ENCODE measurements around the gene SND1. TPM values are rescaled to one million over a fixed set of nuclear protein-coding genes. Genes with fewer than 3 reads are reported as not detected.

SND1 gene
- total and polyA plus RNA-seq, 2 of the 4 experiments (the other 2 are of a cell fraction) = 154 to 294 TPM

DNA sequence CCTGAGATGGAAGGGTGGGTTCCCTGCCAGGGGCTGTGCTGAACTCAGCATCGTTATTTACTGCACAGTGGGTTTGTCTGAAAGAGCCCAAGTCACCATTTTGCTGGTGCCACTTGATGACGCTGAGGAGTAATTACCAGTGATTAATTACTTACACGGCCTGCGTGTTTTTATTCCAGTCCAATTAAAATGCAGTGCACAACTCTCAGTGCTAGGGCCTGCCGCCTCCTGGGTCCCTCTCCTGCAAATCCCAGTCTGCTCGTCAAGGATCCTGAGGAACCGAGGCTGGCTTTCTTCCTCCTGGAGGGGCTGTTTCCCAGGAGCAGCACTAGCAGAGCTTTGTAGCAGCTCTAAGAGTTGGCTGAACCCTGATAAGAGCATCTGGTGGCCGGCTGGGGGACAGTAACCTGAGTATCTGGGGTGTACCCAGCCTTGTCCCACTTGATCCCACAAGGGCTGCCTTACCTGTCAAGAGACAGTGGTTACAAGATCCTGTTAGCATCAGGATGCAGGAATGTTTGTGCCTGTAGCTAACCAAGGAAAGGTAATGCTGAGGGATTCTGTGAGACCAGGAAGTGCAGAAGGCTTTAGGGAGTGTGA lies 424.3 kb downstream of the SND1 start:
- peak overlapping the region; percentile 7 for H2AK9ac ChIP-seq (replicated peaks; ENCODE audit: low read depth, low read length, poor library complexity)
- POLR2A ChIA-PET (ENCODE audit: unreplicated experiment) = no interaction called here

More for the DNA sequence above, 424.3 kb downstream of the SND1 start:
- peaks cover 18% of the 10 kb centered on the region for H4K20me1 ChIP-seq (ENCODE audit: insufficient read depth, low read length)
- H2BK15ac ChIP-seq (ENCODE audit: low read depth, low read length) = no peak overlapping the region
- no peak overlapping the region for H3K4me2 ChIP-seq (ENCODE audit: low read depth, low read length)
- peaks cover 2% of the 10 kb centered on the region; the same call in 1 of the 2 replicates for H3K4me1 ChIP-seq (ENCODE audit: control insufficient read depth, insufficient read depth, low read length)
- H3K79me1 ChIP-seq (ENCODE audit: low read depth in 1 of 2, low read length in 2 of 2) = peaks cover 0 to 27% of the 10 kb centered on the region in 2 experiments; a peak in 2 of 4 replicates
- no peak overlapping the region for H2BK20ac ChIP-seq (ENCODE audit: low read depth, low read length)
- no TSS peak for BruUV-seq (replicated peaks)
- H3K36me3 ChIP-seq (ENCODE audit: control insufficient read depth, insufficient read depth, low read length) = peaks cover 45% of the 10 kb centered on the region
- WGBS, 2 experiments (ENCODE audit: extremely low coverage in 2 of 2, insufficient read length in 1 of 2) = 85% methylated on average over 8 of the region's 8 CpGs; no CpG with 5 or more reads in 1 of the 2 experiments
- H2BK120ac ChIP-seq (ENCODE audit: low read depth, low read length) = no peak overlapping the region
- H3K9me3 ChIP-seq (ENCODE audit: control insufficient read depth, insufficient read depth, low read length) = no peaks in the 10 kb centered on the region
- no peak overlapping the region for H4K5ac ChIP-seq (ENCODE audit: low read depth, low read length)
- no peak overlapping the region for H3K4me3 ChIP-seq (ENCODE audit: insufficient read depth, low read depth, low read length)
- no peak overlapping the region for H3K9ac ChIP-seq (ENCODE audit: low read depth, low read length)
- H2AK5ac ChIP-seq (ENCODE audit: low read depth, low read length) = no peak overlapping the region
- DNase-seq (no peak), ATAC-seq (ENCODE audit: low read depth) (no peak)
- TF ChIP-seq, protein P1, sequence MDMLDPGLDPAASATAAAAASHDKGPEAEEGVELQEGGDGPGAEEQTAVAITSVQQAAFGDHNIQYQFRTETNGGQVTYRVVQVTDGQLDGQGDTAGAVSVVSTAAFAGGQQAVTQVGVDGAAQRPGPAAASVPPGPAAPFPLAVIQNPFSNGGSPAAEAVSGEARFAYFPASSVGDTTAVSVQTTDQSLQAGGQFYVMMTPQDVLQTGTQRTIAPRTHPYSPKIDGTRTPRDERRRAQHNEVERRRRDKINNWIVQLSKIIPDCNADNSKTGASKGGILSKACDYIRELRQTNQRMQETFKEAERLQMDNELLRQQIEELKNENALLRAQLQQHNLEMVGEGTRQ (IDR thresholded peaks at IDR 0.05; ENCODE audit: low read depth, low read length) = no peak
- TF ChIP-seq POLR2A (IDR thresholded peaks at IDR 0.05; ENCODE audit: low read depth, low read length) (no peak), RAD21 (IDR thresholded peaks at IDR 0.05; ENCODE audit: low read length) (no peak), SMC3 (IDR thresholded peaks at IDR 0.05; ENCODE audit: low read depth, low read length) (no peak), RFX5 (IDR thresholded peaks at IDR 0.05; ENCODE audit: low read depth, low read length) (no peak), BHLHE40 (IDR thresholded peaks at IDR 0.05; ENCODE audit: low read depth, low read length) (no peak), CTCF (conservative IDR thresholded peaks at IDR 0.05; ENCODE audit: low read depth, low read length) (no peak), CHD1 (IDR thresholded peaks at IDR 0.05; ENCODE audit: low read depth, low read length) (no peak), NFE2L2 (IDR thresholded peaks at IDR 0.05; ENCODE audit: low read depth, low read length) (no peak), FOS (IDR thresholded peaks at IDR 0.05; ENCODE audit: low read depth, low read length) (no peak), CEBPB (IDR thresholded peaks at IDR 0.05; ENCODE audit: low read depth, low read length) (no peak), MAFK (IDR thresholded peaks at IDR 0.05; ENCODE audit: low read depth, low read length) (no peak)
- in situ Hi-C loops (cut with MboI; ENCODE audit: low sequenced_read_pairs) (no loop called here), dilution Hi-C loops (cut with HindIII; ENCODE audit: low sequenced_read_pairs, unreplicated experiment) (no loop called here), intact Hi-C loops (cut with micrococcal nuclease) (no loop called here)
- no peak overlapping the region for H2BK5ac ChIP-seq (ENCODE audit: low read depth, low read length, poor library complexity, severe bottlenecking)
- peaks cover 16% of the 10 kb centered on the region; the same call in 1 of the 2 replicates for H3K9me1 ChIP-seq (ENCODE audit: insufficient read depth, low read length)
- no peak overlapping the region for H3K23ac ChIP-seq (ENCODE audit: low read depth, low read length)
- H3K27ac ChIP-seq (ENCODE audit: insufficient read depth, low read length) = no peak overlapping the region
- no peak overlapping the region for H4K8ac ChIP-seq (ENCODE audit: low read depth in 2 of 2, low read length in 2 of 2)
- CTCF ChIA-PET = no interaction called here
- H3K14ac ChIP-seq (replicated peaks; ENCODE audit: low read depth, low read length) = no peak overlapping the region
- H4K91ac ChIP-seq (ENCODE audit: insufficient read depth, low read depth, low read length) = no peak overlapping the region
- no peak overlapping the region for H3K4ac ChIP-seq (ENCODE audit: low read depth, low read length)
- no peak overlapping the region for H2AFZ ChIP-seq (replicated peaks; ENCODE audit: low read length, poor library complexity)
- H3K56ac ChIP-seq (ENCODE audit: extremely low read depth, insufficient read depth, low read length) = no peak overlapping the region
- H3K18ac ChIP-seq (ENCODE audit: low read depth, low read length) = no peak overlapping the region
- H3K27me3 ChIP-seq (ENCODE audit: control insufficient read depth, insufficient read depth, low read length) = no peaks in the 10 kb centered on the region
